SU-DHL-6 (cell line): ENCODE data around the gene ATP1B2.

Experiments
- H2AFZ ChIP-seq: fragments of 200-600 bp; sonication (generic); 2 replicates; pipeline ENCODE4 v1.6.1; 2014; ENCODE audit warnings: low read depth, mild to moderate bottlenecking, moderate library complexity, mixed read lengths, antibody characterized with exemption, low read length; ENCODE audit not compliant: severe bottlenecking
- H3F3A ChIP-seq: fragments of 200-600 bp; shearing (Covaris generic); 2 replicates; pipeline ENCODE4 v1.6.0; 2016; ENCODE audit warnings: antibody characterized with exemption, mild to moderate bottlenecking; ENCODE audit not compliant: insufficient read depth
- H3K27ac ChIP-seq: fragments of 200-600 bp; sonication (generic); 2 replicates; pipeline ENCODE4 v1.5.1; 2016; ENCODE audit warnings: low read depth, mild to moderate bottlenecking, low read length, moderate library complexity, mixed read lengths
- H3K27me3 ChIP-seq: fragments of 200-600 bp; sonication (generic), shearing (Covaris generic); 2 replicates; pipeline ENCODE4 v1.6.0; 2014; ENCODE audit warnings: mild to moderate bottlenecking, low read length
- H3K36me3 ChIP-seq: fragments of 200-600 bp; sonication (generic); 2 replicates; pipeline ENCODE4 v1.6.1; 2014; ENCODE audit warnings: mild to moderate bottlenecking, low read length, mixed read lengths
- H3K4me2 ChIP-seq: fragments of 300-600, 200-600 bp; shearing (Covaris generic), sonication (generic); 2 replicates; pipeline ENCODE4 v1.6.0; 2014; ENCODE audit warnings: low read length, low read depth, mild to moderate bottlenecking; ENCODE audit not compliant: poor library complexity, severe bottlenecking
- H3K4me3 ChIP-seq: fragments of 200-600 bp; sonication (generic); 2 replicates; pipeline ENCODE4 v1.5.1; 2014; ENCODE audit warnings: antibody characterized with exemption, low read length, mild to moderate bottlenecking, mixed read lengths; ENCODE audit not compliant: insufficient read depth, poor library complexity, severe bottlenecking
- H3K79me2 ChIP-seq: fragments of 200-600 bp; sonication (generic); 2 replicates; pipeline ENCODE4 v1.6.1; 2014; ENCODE audit warnings: mild to moderate bottlenecking, low read length, moderate library complexity; ENCODE audit not compliant: insufficient read depth
- H3K9ac ChIP-seq: fragments of 200-600 bp; sonication (generic); 2 replicates; pipeline ENCODE4 v1.7.0; 2014; ENCODE audit warnings: mild to moderate bottlenecking, low read length
- H3K9me2 ChIP-seq: fragments of 200-600 bp; sonication (generic); replicated peaks from 2 replicates; pipeline ENCODE4 v1.6.1; 2014; ENCODE audit warnings: low read length; ENCODE audit not compliant: insufficient read depth
- H3K9me3 ChIP-seq: fragments of 200-600 bp; sonication (generic); 2 replicates; pipeline ENCODE4 v1.6.1; 2014; ENCODE audit warnings: low read length, mixed read lengths; ENCODE audit not compliant: insufficient read depth
- H4K20me1 ChIP-seq: fragments of 200-600 bp; sonication (generic); 2 replicates; pipeline ENCODE4 v1.6.1; 2014; ENCODE audit warnings: low read depth, mild to moderate bottlenecking, antibody characterized with exemption, low read length, moderate library complexity, mixed read lengths
- CTCF ChIP-seq: fragments of 200-600 bp; sonication (generic); IDR thresholded peaks from one replicate; pipeline ENCODE4 v1.5.1; 2017; ENCODE audit warnings: antibody characterized with exemption, mild to moderate bottlenecking, low read length, moderate library complexity; ENCODE audit not compliant: insufficient read depth, poor library complexity, severe bottlenecking
- EZH2phosphoT487 ChIP-seq: fragments of 200-600 bp; sonication (generic), shearing (Covaris generic); conservative IDR thresholded peaks from 2 replicates; pipeline ENCODE4 v1.6.1; 2018; ENCODE audit warnings: mild to moderate bottlenecking, antibody characterized with exemption, low read length, moderate library complexity, mixed read lengths

ATP1B2 gene

GRCh38 chr17:7701681-7702080, 51.0 kb downstream of the ATP1B2 start:
- Histone ChIP-seq H3F3A (no peaks in the 10 kb centered on the region), H3K36me3 (no peaks in the 10 kb centered on the region), H3K4me3 (no peak overlapping the region), H3K9me2 (no peaks in the 10 kb centered on the region), H3K4me2 (no peak overlapping the region), H3K79me2 (no peaks in the 10 kb centered on the region), H3K27ac (no peak overlapping the region), H2AFZ (no peak overlapping the region), H3K9me3 (no peaks in the 10 kb centered on the region), H3K27me3 (no peaks in the 10 kb centered on the region), H4K20me1 (no peaks in the 10 kb centered on the region), H3K9ac (no peak overlapping the region)
- TF ChIP-seq EZH2phosphoT487 = no peak
- no peak for TF ChIP-seq CTCF

- no peak overlapping the region for H3K4me2 ChIP-seq
- TF ChIP-seq EZH2phosphoT487 (no peak), CTCF (no peak)
- no peaks in the 10 kb centered on the region for H3K79me2 ChIP-seq
- H3K4me3 ChIP-seq = no peak overlapping the region
- H4K20me1 ChIP-seq = no peaks in the 10 kb centered on the region
- no peaks in the 10 kb centered on the region for H3K9me2 ChIP-seq
- no peaks in the 10 kb centered on the region for H3F3A ChIP-seq
- no peaks in the 10 kb centered on the region for H3K27me3 ChIP-seq
- H3K9ac ChIP-seq = no peak overlapping the region
- no peaks in the 10 kb centered on the region for H3K9me3 ChIP-seq
- no peaks in the 10 kb centered on the region for H3K36me3 ChIP-seq
- H2AFZ ChIP-seq = no peak overlapping the region
- H3K27ac ChIP-seq = no peak overlapping the region
Observed at GRCh38 chr17:7702776-7703175, 52.0 kb downstream of the ATP1B2 start.

GRCh38 chr17:7703584-7704479, 53.1 kb downstream of the ATP1B2 start:
- Histone ChIP-seq H2AFZ (no peak overlapping the region), H3K9me2 (no peaks in the 10 kb centered on the region), H4K20me1 (no peaks in the 10 kb centered on the region), H3K9ac (no peak overlapping the region), H3F3A (no peaks in the 10 kb centered on the region), H3K9me3 (no peaks in the 10 kb centered on the region), H3K4me3 (no peak overlapping the region), H3K27me3 (no peaks in the 10 kb centered on the region), H3K79me2 (no peaks in the 10 kb centered on the region), H3K4me2 (no peak overlapping the region), H3K36me3 (no peaks in the 10 kb centered on the region), H3K27ac (no peak overlapping the region)
- TF ChIP-seq CTCF = no peak
- TF ChIP-seq EZH2phosphoT487 = no peak
